A673 (cell line): ENCODE measurements around the gene GRIPAP1. TPM values are rescaled to one million over a fixed set of nuclear protein-coding genes. Genes with fewer than 3 reads are reported as not detected.

Experiments
- BruUV-seq: library from RNA; stranded (reverse); fragments of 400-500 nt; replicated peaks from 2 replicates; lab custom pipeline; 2021; lab: Mats Ljungman, UMichigan
- CTCF ChIA-PET: fragments of 300-600 bp; sonication (Branson Sonifier 250); formaldehyde crosslinking; loops from one replicate; lab custom pipeline; 2022; ENCODE audit warnings: antibody characterized with exemption; lab: Charles Lee
- POLR2A ChIA-PET: fragments of 300-600 bp; sonication (Branson Sonifier 250); formaldehyde crosslinking; loops from one replicate; lab custom pipeline; 2022; ENCODE audit warnings: antibody characterized with exemption; ENCODE audit not compliant: low non-redundant PET; lab: Charles Lee
- DNase-seq: peaks from one replicate; pipeline ENCODE4 v3.0.0-alpha.2; 2015; ENCODE audit warnings: low spot score
- H3K27ac ChIP-seq: fragments of 200-600 bp; sonication (generic); 2 replicates; pipeline ENCODE4 v1.5.1; 2016; ENCODE audit warnings: mixed run types, low read depth, mild to moderate bottlenecking, mixed read lengths, antibody characterized with exemption, low read length; ENCODE audit not compliant: poor library complexity, severe bottlenecking
- H3K27me3 ChIP-seq: fragments of 200-600 bp; sonication (generic); replicated peaks from 2 replicates; pipeline ENCODE4 v1.6.1; 2017; ENCODE audit warnings: mixed run types, low read depth, mild to moderate bottlenecking, mixed read lengths, antibody characterized with exemption, low read length; ENCODE audit not compliant: insufficient read depth, poor library complexity
- H3K36me3 ChIP-seq: fragments of 200-600 bp; sonication (generic); 2 replicates; pipeline ENCODE4 v1.6.1; 2016; ENCODE audit warnings: mixed run types, mild to moderate bottlenecking, mixed read lengths, antibody characterized with exemption, low read length; ENCODE audit not compliant: insufficient read depth, poor library complexity, severe bottlenecking
- H3K4me1 ChIP-seq: fragments of 200-600 bp; sonication (generic); 2 replicates; pipeline ENCODE4 v1.6.1; 2017; ENCODE audit warnings: mixed run types, mild to moderate bottlenecking, mixed read lengths, antibody characterized with exemption, low read length; ENCODE audit not compliant: insufficient read depth, poor library complexity, severe bottlenecking
- H3K4me3 ChIP-seq: fragments of 200-600 bp; sonication (generic); 2 replicates; pipeline ENCODE4 v1.5.1; 2016; ENCODE audit warnings: low read depth, mixed run types, mild to moderate bottlenecking, mixed read lengths, low read length; ENCODE audit not compliant: poor library complexity, severe bottlenecking
- H3K9me3 ChIP-seq: fragments of 200-600 bp; sonication (generic); 2 replicates; pipeline ENCODE4 v1.6.1; 2016; ENCODE audit warnings: mixed run types, low read depth, mild to moderate bottlenecking, mixed read lengths, antibody characterized with exemption, low read length; ENCODE audit not compliant: poor library complexity, severe bottlenecking
- CTCF ChIP-seq: fragments of 300-800, 200-600 bp; sonication (generic); conservative IDR thresholded peaks from 2 replicates; pipeline ENCODE4 v1.5.1; 2017; ENCODE audit warnings: low read depth, mild to moderate bottlenecking, antibody characterized with exemption, low read length, moderate library complexity, mixed read lengths
- EZH2 ChIP-seq: fragments of 200-600 bp; sonication (generic); IDR thresholded peaks from 2 replicates; pipeline ENCODE4 v1.6.1; 2017; ENCODE audit warnings: borderline replicate concordance, low read depth, mild to moderate bottlenecking, mixed read lengths, antibody characterized with exemption, low read length; ENCODE audit not compliant: poor library complexity, severe bottlenecking
- intact Hi-C: fragments of 100-400 bp; cut with micrococcal nuclease; formaldehyde crosslinking; loops from one replicate; pipeline ENCODE4 v1.10.0; 2022; ENCODE audit not compliant: unreplicated experiment
- total RNA-seq: library from RNA; stranded (reverse); gene quantifications from 2 replicates; pipeline ENCODE4 v1.2.3, GENCODE V29; 2021

The GRIPAP1 gene
- total RNA-seq, 1 experiment from 2014 or later, result 64.0 TPM

- H3K36me3 ChIP-seq, result peaks cover 17% of the 10 kb centered on the region
- ChIA-PET CTCF (no interaction called here), POLR2A (interaction anchor here (0.6 kb wide), 1 partner anchor 432 kb away, joined by 4 read pairs; no protein-coding TSS in a partner anchor)
- H3K4me1 ChIP-seq, result no peaks in the 10 kb centered on the region
- TF ChIP-seq CTCF, result no peak
- no peak overlapping the region for H3K4me3 ChIP-seq
- no peak for DNase-seq
- intact Hi-C loops, result no loop called here
- H3K27me3 ChIP-seq, result no peaks in the 10 kb centered on the region
- H3K27ac ChIP-seq, result no peak overlapping the region
- no TSS peak for BruUV-seq
- H3K9me3 ChIP-seq, result no peaks in the 10 kb centered on the region
These were observed 4.2 kb downstream of the GRIPAP1 start for GRCh38 chrX:48997865-48998264.

GRCh38 chrX:48997455-48997854, 4.6 kb downstream of the GRIPAP1 start:
- no TSS peak for BruUV-seq
- H3K4me1 ChIP-seq, result no peaks in the 10 kb centered on the region
- POLR2A ChIA-PET, result no interaction called here
- H3K4me3 ChIP-seq, result no peak overlapping the region
- H3K9me3 ChIP-seq, result no peaks in the 10 kb centered on the region
- DNase-seq, result no peak
- intact Hi-C loops, result no loop called here
- TF ChIP-seq CTCF (no peak), EZH2 (no peak)
- no peaks in the 10 kb centered on the region for H3K27me3 ChIP-seq
- no peak overlapping the region for H3K27ac ChIP-seq
- H3K36me3 ChIP-seq, result peaks cover 17% of the 10 kb centered on the region
- CTCF ChIA-PET, result no interaction called here

- H3K27ac ChIP-seq, result no peak overlapping the region
- H3K4me3 ChIP-seq, result no peak overlapping the region
- intact Hi-C loops, result no loop called here
- no peaks in the 10 kb centered on the region for H3K4me1 ChIP-seq
- no peak for TF ChIP-seq EZH2
- no peak for TF ChIP-seq CTCF
- BruUV-seq, result no TSS peak
- H3K36me3 ChIP-seq, result peaks cover 17% of the 10 kb centered on the region
- H3K27me3 ChIP-seq, result no peaks in the 10 kb centered on the region
- no peak for DNase-seq
- ChIA-PET POLR2A (no interaction called here), CTCF (no interaction called here)
- no peaks in the 10 kb centered on the region for H3K9me3 ChIP-seq
These were observed 5.1 kb downstream of the GRIPAP1 start for GRCh38 chrX:48996969-48997368.
